HPDE6-E6E7 (cell line): ENCODE data around the gene C1orf159.

Experiments
- DNase-seq: peaks from one replicate; pipeline ENCODE4 v3.0.0; 2011; ENCODE audit warnings: missing footprints; ENCODE audit errors: extremely low spot score

C1orf159 gene

GRCh38 chr1:1092149-1092855 lies 23.6 kb downstream of the C1orf159 start:
- no peak for DNase-seq

- DNase-seq = no peak
These were observed 24.3 kb downstream of the C1orf159 start for GRCh38 chr1:1091344-1092148.

DNA sequence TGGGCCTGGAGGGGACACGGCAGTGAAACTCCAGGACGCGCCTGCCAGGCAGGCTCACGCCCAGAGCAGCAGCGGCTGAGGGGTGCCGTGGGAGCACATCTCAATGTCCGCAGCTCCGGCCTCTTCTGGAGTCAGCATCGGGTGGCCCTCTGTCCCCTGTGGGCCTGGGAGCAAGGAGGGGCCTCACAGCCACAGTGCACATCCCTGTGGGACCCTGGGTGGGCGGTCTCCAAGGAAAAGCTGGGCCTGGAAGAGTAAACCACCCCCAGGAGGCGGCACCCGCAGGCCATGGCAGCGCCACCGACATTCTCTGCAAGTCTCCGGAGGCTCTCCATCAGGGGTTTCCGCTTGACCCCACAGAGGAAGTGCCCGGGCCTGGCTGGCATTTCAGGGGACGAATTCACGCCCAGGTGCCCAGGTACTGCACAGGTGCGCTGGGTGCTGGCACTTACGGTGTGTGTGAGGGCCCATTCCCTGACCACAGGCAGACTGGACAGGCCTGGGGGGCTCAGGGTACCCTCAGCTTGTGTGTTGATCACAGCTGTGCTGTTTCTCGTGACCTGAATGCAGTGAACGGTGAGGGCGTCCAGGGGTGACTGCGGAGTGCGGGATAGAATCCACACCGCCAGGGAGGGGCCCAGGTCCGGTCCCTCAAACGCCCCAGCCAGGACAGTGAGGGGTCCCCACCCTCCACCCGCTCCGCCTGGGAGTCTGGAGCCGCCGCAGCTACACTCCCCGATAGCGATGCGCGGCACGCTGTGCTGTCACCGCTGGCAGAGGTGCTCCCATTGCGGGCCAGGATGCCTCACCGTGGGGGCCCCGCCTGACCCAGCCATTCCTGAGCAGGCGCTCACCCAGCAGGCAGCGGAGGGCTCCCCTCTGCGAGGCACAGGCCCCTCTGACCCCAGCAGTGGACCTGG lies 25.2 kb downstream of the C1orf159 start:
- DNase-seq = no peak

DNA sequence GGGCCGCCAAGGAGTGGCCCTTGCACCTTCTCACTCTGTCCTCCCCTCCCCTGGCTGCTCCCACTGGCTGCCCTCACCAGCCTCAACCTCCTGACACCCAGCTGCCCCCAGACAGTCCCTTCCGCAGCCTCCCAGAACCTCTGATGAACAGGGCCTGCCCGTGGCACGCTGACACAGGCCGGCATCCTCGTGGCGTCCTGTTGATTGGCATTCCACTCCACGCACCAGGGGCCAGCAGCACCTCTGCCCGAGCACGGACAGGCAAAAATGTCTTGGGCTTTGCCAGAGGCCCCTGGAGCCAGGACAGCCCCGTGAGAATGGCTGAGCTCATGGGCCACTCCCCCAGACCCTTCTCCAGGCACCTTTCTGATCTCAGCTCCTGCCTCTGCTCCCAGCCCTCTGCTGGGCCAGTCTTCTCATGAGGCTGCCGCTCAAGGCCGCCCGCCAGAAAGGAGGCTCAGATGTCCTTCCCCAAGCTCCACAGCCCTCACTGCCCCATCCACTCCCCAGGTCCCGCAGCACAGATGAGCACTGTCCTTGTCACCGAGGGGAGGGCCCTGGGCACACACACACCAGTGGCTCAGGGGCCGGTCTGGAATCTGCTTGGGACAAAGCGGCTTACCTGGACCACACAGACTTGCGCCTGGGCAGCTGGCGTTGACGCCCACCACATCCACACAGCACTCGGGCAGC lies 26.0 kb downstream of the C1orf159 start:
- DNase-seq = no peak

DNA sequence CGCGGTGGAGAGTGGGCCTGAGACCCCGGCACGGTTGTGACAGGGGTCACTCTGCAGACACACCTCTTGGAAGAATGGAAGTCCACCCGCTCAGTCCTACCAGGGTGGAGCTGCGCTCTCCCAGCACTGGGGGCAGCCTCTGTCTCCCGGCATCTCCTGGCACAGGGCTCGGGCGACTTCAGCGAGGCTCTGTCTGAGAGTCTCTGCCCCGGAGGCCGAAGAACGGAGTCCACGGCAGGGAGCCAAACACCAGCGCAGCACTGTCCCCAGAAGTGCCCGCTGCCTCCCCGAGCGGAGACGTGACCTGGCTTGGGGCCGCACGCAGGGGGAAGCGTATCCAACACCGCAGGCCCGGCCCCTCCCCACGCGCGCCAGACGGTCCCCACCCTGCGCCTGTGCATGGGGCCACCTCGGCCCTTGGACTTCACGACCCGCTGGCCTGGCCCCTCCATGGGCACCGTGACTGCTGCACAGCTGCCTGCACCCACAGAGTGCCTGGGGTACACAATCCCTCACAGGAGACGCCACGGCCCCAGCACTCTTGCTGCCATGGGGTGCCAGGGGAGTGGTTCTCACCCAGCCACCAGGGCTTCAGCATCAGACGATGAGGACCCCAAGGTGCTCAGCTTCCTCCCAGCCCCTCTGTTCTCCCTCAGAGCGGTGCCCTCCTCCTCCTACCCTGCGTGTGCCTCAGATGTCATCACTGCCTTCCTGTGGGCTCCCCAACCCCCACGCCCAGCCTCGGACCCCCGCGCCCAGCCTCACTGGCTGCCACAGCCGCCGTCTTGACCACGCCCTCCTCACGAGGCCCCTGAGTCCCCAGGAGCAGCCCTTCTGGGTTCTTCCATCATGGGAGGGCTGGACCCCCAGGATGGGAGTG lies 26.8 kb downstream of the C1orf159 start:
- no peak for DNase-seq

DNA sequence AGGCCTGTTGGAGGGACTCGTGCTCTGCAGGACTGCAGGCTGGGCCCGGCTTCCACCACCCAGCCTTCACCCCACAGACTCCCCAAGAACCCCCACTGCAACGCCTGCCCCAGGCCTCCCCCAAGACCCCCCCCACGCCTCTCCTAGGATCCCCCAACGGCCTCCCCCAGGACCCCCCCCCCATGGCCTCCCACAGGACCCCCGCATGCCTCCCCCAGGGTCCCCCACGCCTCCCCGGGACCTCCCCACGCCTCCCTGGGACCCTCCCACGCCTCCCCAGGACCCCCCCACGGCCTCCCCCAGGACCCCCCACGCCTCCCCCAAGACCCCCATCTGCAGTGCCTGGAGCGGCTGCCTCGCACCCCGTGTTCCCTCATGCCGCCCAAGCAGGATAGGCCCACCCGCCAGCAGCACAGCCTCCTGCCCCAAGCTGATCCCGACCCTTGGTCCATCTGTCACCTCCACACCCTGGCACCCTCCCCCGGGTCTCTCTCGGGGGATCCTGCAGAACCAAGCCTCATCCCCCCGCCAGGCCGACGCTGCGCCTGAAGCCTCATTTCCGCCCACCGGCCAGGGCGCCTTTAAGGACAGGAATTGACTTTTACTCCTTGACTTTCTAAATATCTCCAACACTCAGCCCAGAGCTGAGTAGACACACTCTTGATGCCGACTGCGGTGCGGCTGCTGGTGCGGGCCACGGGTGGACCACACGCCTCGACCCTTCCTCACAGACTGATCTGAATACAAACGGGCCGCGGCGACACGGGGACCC lies 27.7 kb downstream of the C1orf159 start:
- no peak for DNase-seq

GRCh38 chr1:1087351-1088028 lies 28.4 kb downstream of the C1orf159 start:
- DNase-seq = no peak

GRCh38 chr1:1086911-1087341 lies 29.0 kb downstream of the C1orf159 start:
- no peak for DNase-seq

GRCh38 chr1:1085911-1086841 lies 29.7 kb downstream of the C1orf159 start:
- DNase-seq = no peak

GRCh38 chr1:1085171-1085841 lies 30.6 kb downstream of the C1orf159 start:
- DNase-seq = no peak

- DNase-seq = no peak
These were observed 31.3 kb downstream of the C1orf159 start for GRCh38 chr1:1084372-1085170.

DNA sequence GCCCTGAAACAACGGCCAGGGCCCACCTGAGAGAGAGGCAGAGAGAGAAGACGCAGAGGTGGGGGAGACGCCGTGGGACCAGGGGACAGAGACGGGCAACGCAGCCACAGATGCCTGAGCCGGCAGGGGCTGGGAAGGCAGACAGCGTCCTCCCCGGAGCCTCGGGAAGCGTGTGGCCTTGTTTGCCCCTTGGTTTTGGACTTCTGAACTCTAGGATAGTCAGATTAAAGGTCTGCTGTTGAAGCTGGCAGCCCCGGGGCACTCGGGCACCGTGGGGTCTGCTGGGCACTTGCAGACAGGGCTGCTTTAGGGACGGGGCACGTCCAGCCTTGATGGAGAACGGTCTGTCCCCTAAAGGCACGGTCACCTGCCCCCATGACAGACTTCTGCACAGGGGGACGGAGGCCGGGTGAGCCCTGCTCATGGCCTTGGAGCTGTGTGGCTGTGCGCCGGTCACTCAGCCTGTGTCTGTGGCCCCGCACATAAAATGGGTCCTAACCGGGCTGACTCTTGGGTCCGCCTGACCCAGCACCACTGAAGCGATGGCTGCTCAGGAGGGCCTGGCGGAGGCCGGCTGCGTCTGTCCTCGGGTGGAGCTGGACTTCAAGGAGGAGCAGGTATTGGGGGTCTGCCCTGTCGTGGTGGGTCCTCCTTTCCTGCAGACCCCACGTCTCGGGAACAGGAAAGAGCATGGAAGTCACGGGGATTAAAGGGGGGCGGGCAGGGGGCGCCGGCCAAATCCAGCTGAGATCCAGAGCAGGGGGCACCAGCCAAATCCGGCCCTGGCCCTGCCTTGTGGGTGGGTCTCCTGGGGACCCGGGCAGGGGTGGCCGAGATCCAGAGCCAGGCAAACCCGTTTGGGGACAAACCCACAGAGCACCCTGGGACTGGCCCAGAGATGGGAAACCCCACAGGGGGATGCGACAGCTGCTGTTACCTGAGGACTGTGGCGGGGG lies 32.2 kb downstream of the C1orf159 start:
- no peak for DNase-seq

- DNase-seq = no peak
These were observed 33.0 kb downstream of the C1orf159 start for GRCh38 chr1:1082776-1083415.

DNA sequence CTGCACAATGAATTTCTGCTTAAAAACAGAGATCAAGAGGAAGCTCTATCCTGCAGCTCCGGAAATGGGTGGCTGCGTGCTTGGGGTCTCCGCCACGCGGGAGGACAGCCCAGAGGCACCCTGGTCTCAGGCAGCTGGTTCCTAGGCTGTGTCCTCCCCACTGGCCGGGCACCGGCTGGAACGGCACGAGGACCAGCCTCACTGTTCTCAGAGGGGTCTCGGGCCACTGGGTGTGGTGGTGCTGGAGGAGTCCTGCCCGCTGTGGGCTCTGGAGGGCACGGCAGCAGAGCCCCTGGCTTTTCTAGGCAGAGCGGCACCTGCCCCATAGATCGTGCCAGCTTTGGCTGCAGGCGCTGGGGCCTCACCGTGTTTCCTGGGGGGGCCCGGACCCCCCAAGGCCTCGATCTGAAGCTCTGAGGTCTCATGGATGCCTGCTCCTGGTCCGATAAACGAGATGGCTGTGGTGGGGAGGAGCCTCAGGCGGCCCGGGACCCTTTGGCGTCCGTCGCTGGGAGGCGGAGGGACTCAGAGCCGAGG lies 33.6 kb downstream of the C1orf159 start:
- no peak for DNase-seq
